SK-N-SH (cell line): ENCODE data around the gene SH2D4B. TPM values are rescaled to one million over a fixed set of nuclear protein-coding genes. Genes with fewer than 3 reads are reported as not detected.

ENCODE experiments used
- CTCF ChIA-PET: fragments of 300-600, 350-600 bp; formaldehyde crosslinking; extraction: SDS; loops from one replicate; lab custom pipeline; 2021; lab: Yijun Ruan, JAX
- POLR2A ChIA-PET: fragments of 350-600 bp; sonication (Branson Sonifier 250); formaldehyde crosslinking; extraction: SDS; loops from one replicate; lab custom pipeline; 2020; ENCODE audit warnings: antibody characterized with exemption, inconsistent platforms; lab: Yijun Ruan, JAX
- DNase-seq: peaks from one replicate; pipeline ENCODE4 v3.0.0; 2012
- H2AFZ ChIP-seq: fragments of 200-600 bp; sonication (generic); 2 replicates; pipeline ENCODE4 v1.8.1; 2016; ENCODE audit warnings: antibody characterized with exemption, mild to moderate bottlenecking, low read depth
- H3F3A ChIP-seq: fragments of 200-600 bp; sonication (generic); replicated peaks from 2 replicates; pipeline ENCODE3; 2016; ENCODE audit warnings: antibody characterized with exemption, mild to moderate bottlenecking; ENCODE audit not compliant: insufficient read depth
- H3K27ac ChIP-seq, 2 experiments: fragments of 200-500 bp in 1 of 2; fragments of 200-600 bp in 1 of 2; sonication (Bioruptor generic) in 1 of 2; sonication (generic), shearing (Covaris generic) in 1 of 2; 2 replicates each; pipeline versions ENCODE4 v1.5.1 to v1.6.1; 2014 to 2016; ENCODE audit warnings: low read depth in 2 of 2, inconsistent platforms in 1 of 2, low read length in 1 of 2, mild to moderate bottlenecking in 1 of 2, mixed read lengths in 1 of 2
- H3K27me3 ChIP-seq: fragments of 200-600 bp; sonication (generic), shearing (Covaris generic); 2 replicates; pipeline ENCODE4 v1.6.1; 2016; ENCODE audit warnings: mixed run types; ENCODE audit not compliant: insufficient read depth
- H3K36me3 ChIP-seq, 2 experiments: fragments of 200-500 bp in 1 of 2; fragments of 200-600 bp in 1 of 2; sonication (Bioruptor generic) in 1 of 2; sonication (generic) in 1 of 2; replicated peaks in 1 of 2; 2 replicates each; pipeline versions ENCODE3 to v1.5.1; 2014 to 2016; ENCODE audit warnings: low read length in 1 of 2, mild to moderate bottlenecking in 1 of 2; ENCODE audit not compliant: insufficient read depth in 2 of 2, control insufficient read depth in 1 of 2
- H3K4me1 ChIP-seq, 2 experiments: fragments of 200-500 bp in 1 of 2; fragments of 200-600 bp in 1 of 2; sonication (Bioruptor generic) in 1 of 2; sonication (generic), shearing (Covaris generic) in 1 of 2; 2 replicates each; pipeline versions ENCODE4 v1.5.1 to v1.6.1; 2014 to 2016; ENCODE audit warnings: low read depth in 1 of 2, low read length in 1 of 2, mixed run types in 1 of 2; ENCODE audit not compliant: insufficient read depth in 2 of 2, control insufficient read depth in 1 of 2
- H3K4me2 ChIP-seq: fragments of 200-600 bp; sonication (generic), shearing (Covaris generic); 2 replicates; pipeline ENCODE4 v1.6.1; 2017; ENCODE audit warnings: mixed run types
- H3K4me3 ChIP-seq, 2 experiments: fragments of 200-500 bp in 1 of 2; fragments of 200-600 bp in 1 of 2; sonication (Bioruptor generic) in 1 of 2; sonication (generic), shearing (Covaris generic) in 1 of 2; 2 replicates each; pipeline versions ENCODE4 v1.5.1 to v1.8.1; 2014 to 2016; ENCODE audit warnings: low read depth in 2 of 2, inconsistent platforms in 1 of 2, low read length in 1 of 2, mild to moderate bottlenecking in 1 of 2, mixed read lengths in 1 of 2, moderate library complexity in 1 of 2
- H3K79me2 ChIP-seq: fragments of 200-600 bp; sonication (generic); 2 replicates; pipeline ENCODE4 v1.8.1; 2017; ENCODE audit warnings: mild to moderate bottlenecking; ENCODE audit not compliant: insufficient read depth
- H3K9ac ChIP-seq: fragments of 200-600 bp; sonication (generic); 2 replicates; pipeline ENCODE4 v1.6.1; 2017; ENCODE audit warnings: mixed run types
- H3K9me2 ChIP-seq: fragments of 200-600 bp; sonication (generic); 2 replicates; pipeline ENCODE4 v1.6.1; 2017; ENCODE audit warnings: mixed run types
- H3K9me3 ChIP-seq: fragments of 200-600 bp; sonication (generic); 2 replicates; pipeline ENCODE4 v1.6.1; 2017; ENCODE audit warnings: mixed run types, mild to moderate bottlenecking, moderate library complexity
- H4K20me1 ChIP-seq: fragments of 200-600 bp; sonication (generic); 2 replicates; pipeline ENCODE4 v1.6.1; 2017; ENCODE audit warnings: mild to moderate bottlenecking, mixed run types; ENCODE audit not compliant: insufficient read depth
- EP300 ChIP-seq, 2 experiments: IDR thresholded peaks; 2 replicates each; pipeline versions ENCODE4 v1.4.0 to v1.6.1; 2012; ENCODE audit warnings: borderline replicate concordance in 1 of 2, low read depth in 1 of 2, low read length in 1 of 2
- FOSL2 ChIP-seq: IDR thresholded peaks from 2 replicates; pipeline ENCODE4 v1.4.0; 2012; ENCODE audit warnings: low read depth, mild to moderate bottlenecking, moderate library complexity, borderline replicate concordance
- JUND ChIP-seq: IDR thresholded peaks from 2 replicates; pipeline ENCODE4 v1.4.0; 2012
- MEF2A ChIP-seq: IDR thresholded peaks from 2 replicates; pipeline ENCODE4 v1.4.0; 2012; ENCODE audit warnings: low read depth, borderline replicate concordance
- NFIC ChIP-seq: IDR thresholded peaks from 2 replicates; pipeline ENCODE4 v1.4.0; 2012; ENCODE audit warnings: borderline replicate concordance
- RXRA ChIP-seq: IDR thresholded peaks from 2 replicates; pipeline ENCODE4 v1.4.0; 2012; ENCODE audit warnings: low read depth, mild to moderate bottlenecking, borderline replicate concordance
- SIN3A ChIP-seq: IDR thresholded peaks from 2 replicates; pipeline ENCODE4 v1.6.1; 2012; ENCODE audit warnings: low read depth, mild to moderate bottlenecking, low read length, moderate library complexity, borderline replicate concordance
- TAF1 ChIP-seq: IDR thresholded peaks from 2 replicates; pipeline ENCODE4 v1.6.1; 2012; ENCODE audit warnings: low read depth, mild to moderate bottlenecking, low read length, moderate library complexity, borderline replicate concordance
- YY1 ChIP-seq: IDR thresholded peaks from 2 replicates; pipeline ENCODE4 v1.4.0; 2012; ENCODE audit warnings: low read depth, mild to moderate bottlenecking
- WGBS: methylation state at CpG from one replicate; pipeline ENCODE4 v1.1.6; 2017; ENCODE audit warnings: low lambda C conversion rate; 5-methylcytosine and 5-hydroxymethylcytosine counted together
- polyA plus RNA-seq, 3 experiments: library from polyadenylated mRNA; depleted of rRNA; stranded (reverse); fragments of >200 nt; gene quantifications; 2 replicates each; pipeline ENCODE4 v1.2.3, GENCODE V29; 2012
- TF ChIP-seq, protein P1 (sequence below): IDR thresholded peaks from 2 replicates; pipeline ENCODE4 v1.4.0; 2012; ENCODE audit warnings: low read depth, borderline replicate concordance
- TF ChIP-seq, protein P2 (sequence below): IDR thresholded peaks from 2 replicates; pipeline ENCODE4; 2012
- TF ChIP-seq, protein P3 (sequence below): IDR thresholded peaks from 2 replicates; pipeline ENCODE4 v1.4.0; 2012; ENCODE audit warnings: low read depth
- TF ChIP-seq, protein P4 (sequence below): fragments of 200-600 bp; sonication (generic); IDR thresholded peaks from 2 replicates; pipeline ENCODE4 v1.6.1; 2017; ENCODE audit warnings: antibody characterized with exemption, mild to moderate bottlenecking, moderate library complexity

SH2D4B gene
- polyA plus RNA-seq, 1 of the 3 experiments (the other 2 are of a cell fraction) = not detected

DNA sequence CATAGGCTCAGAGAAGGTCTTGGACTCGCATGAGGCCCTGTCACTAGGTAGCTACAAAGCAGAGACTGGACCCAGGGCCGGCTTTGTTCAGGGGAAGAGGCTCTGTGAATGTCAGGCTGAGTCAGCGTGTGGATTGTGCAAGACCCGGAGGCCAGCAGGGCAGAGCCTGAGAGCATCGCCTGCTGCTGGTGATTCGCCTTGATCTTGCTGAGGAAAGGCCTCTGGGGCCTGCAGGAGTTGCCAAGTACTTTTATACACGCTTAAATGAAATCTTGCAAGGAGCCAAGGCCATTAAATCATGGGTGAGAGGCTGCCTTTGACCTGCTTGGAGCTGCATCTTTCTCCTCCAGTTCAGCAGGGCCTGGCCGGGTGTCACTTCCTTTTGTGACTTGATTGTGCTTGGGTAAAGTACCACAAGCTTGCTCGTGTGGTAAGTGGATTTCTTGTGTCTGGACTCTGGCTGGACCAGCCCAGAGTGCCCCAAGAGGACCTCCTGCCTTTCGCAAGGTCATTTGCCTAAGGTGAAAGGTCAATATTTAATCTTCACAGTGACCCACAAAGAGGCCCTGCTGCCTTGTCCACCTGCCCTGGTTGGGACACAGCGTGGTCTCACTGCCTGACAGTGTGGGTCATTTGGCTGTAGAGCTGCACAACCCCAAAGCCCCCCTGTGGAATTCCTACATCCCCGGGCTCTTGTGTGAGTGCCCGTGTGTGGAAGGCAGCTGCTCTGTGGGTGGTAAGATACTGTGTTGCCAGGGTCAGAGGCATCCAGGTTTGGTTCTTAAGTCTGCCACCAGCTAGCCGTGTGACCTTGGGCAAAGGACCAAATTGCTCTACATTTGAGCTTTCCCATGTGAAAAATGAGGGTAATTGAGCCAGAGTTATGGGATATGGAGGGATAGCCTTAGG is 38.6 kb upstream of the SH2D4B start:
- POLR2A ChIA-PET = interaction anchor here (0.8 kb wide), 1 partner anchor 91 kb away, joined by 3 read pairs; the partner anchor contains the start of gene PRXL2A
- Histone ChIP-seq H4K20me1 (no peaks in the 10 kb centered on the region; the same call in 1 of the 2 replicates), H2AFZ (no peak overlapping the region), H3K4me3 (no peak overlapping the region), H3K9me3 (no peaks in the 10 kb centered on the region), H3K4me1 (peaks cover 23 to 45% of the 10 kb centered on the region in 2 experiments; a peak in 3 of 4 replicates), H3K9ac (peak overlapping the region; percentile 33; the same call in 1 of the 2 replicates), H3F3A (peaks cover 39% of the 10 kb centered on the region), H3K36me3 (peaks cover 5 to 12% of the 10 kb centered on the region in 2 experiments), H3K4me2 (peak overlapping the region; percentile 45), H3K9me2 (no peaks in the 10 kb centered on the region)
- WGBS = 27% methylated on average over 10 of the region's 14 CpGs
- TF ChIP-seq MEF2A (no peak), JUND (peak; percentile 70), SIN3A (peak; percentile 67; the same call in 1 of the 2 replicates), YY1 (no peak), EP300 (IDR thresholded peaks at IDR 0.05; ENCODE audit: borderline replicate concordance in 1 of 2, low read depth in 1 of 2, low read length in 1 of 2) (peak in 1 of 2 experiments; percentile 29; a peak in 1 of 4 replicates), FOSL2 (peak; percentile 84), RXRA (peak; percentile 57; the same call in 1 of the 2 replicates), NFIC (peak; percentile 54), TAF1 (0 out of 2 replicates have a peak, but pooled peaks have one; percentile 23)
- TF ChIP-seq, protein P1, sequence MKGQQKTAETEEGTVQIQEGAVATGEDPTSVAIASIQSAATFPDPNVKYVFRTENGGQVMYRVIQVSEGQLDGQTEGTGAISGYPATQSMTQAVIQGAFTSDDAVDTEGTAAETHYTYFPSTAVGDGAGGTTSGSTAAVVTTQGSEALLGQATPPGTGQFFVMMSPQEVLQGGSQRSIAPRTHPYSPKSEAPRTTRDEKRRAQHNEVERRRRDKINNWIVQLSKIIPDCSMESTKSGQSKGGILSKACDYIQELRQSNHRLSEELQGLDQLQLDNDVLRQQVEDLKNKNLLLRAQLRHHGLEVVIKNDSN = no peak
- TF ChIP-seq, protein P2, sequence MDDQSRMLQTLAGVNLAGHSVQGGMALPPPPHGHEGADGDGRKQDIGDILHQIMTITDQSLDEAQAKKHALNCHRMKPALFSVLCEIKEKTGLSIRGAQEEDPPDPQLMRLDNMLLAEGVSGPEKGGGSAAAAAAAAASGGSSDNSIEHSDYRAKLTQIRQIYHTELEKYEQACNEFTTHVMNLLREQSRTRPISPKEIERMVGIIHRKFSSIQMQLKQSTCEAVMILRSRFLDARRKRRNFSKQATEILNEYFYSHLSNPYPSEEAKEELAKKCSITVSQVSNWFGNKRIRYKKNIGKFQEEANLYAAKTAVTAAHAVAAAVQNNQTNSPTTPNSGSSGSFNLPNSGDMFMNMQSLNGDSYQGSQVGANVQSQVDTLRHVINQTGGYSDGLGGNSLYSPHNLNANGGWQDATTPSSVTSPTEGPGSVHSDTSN = peak; percentile 54
- TF ChIP-seq, protein P3, sequence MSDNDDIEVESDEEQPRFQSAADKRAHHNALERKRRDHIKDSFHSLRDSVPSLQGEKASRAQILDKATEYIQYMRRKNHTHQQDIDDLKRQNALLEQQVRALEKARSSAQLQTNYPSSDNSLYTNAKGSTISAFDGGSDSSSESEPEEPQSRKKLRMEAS = peak; percentile 77
- TF ChIP-seq, protein P4, sequence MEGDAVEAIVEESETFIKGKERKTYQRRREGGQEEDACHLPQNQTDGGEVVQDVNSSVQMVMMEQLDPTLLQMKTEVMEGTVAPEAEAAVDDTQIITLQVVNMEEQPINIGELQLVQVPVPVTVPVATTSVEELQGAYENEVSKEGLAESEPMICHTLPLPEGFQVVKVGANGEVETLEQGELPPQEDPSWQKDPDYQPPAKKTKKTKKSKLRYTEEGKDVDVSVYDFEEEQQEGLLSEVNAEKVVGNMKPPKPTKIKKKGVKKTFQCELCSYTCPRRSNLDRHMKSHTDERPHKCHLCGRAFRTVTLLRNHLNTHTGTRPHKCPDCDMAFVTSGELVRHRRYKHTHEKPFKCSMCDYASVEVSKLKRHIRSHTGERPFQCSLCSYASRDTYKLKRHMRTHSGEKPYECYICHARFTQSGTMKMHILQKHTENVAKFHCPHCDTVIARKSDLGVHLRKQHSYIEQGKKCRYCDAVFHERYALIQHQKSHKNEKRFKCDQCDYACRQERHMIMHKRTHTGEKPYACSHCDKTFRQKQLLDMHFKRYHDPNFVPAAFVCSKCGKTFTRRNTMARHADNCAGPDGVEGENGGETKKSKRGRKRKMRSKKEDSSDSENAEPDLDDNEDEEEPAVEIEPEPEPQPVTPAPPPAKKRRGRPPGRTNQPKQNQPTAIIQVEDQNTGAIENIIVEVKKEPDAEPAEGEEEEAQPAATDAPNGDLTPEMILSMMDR = no peak
- TF ChIP-seq, all 33 proteins: peak for 9
- Histone ChIP-seq H3K27ac (peak overlapping the region in 1 of 2 experiments; percentile 77; a peak in 3 of 4 replicates), H3K27me3 (no peaks in the 10 kb centered on the region), H3K79me2 (peaks cover 98% of the 10 kb centered on the region)
- CTCF ChIA-PET = interaction anchor here (0.8 to 21.2 kb wide), 4 partner anchors 9 to 116 kb away, joined by 3 to 602 read pairs (median 6); partner anchors contain the start of gene TSPAN14
- DNase-seq = no peak
